Neuronal stem cell (in vitro differentiated cells): ENCODE measurements around the gene SCIMP.

Experiments used
- DNase-seq: peaks from one replicate; pipeline ENCODE4 v3.0.0-alpha.2; 2013; ENCODE audit warnings: low spot score
- H2AFZ ChIP-seq: one replicate; pipeline ENCODE4 v1.6.1; 2013; ENCODE audit warnings: mild to moderate bottlenecking, low read length, inconsistent platforms
- H2AK5ac ChIP-seq: 2 replicates; pipeline ENCODE4 v1.6.1; 2013; ENCODE audit warnings: low read depth, mild to moderate bottlenecking, inconsistent platforms, low read length, moderate library complexity, mixed read lengths
- H2BK120ac ChIP-seq: 2 replicates; pipeline ENCODE4 v1.6.1; 2013; ENCODE audit warnings: low read depth, mild to moderate bottlenecking, inconsistent platforms, low read length, moderate library complexity, mixed read lengths
- H2BK12ac ChIP-seq: one replicate; pipeline ENCODE4 v1.6.1; 2013; ENCODE audit warnings: low read length, inconsistent platforms
- H2BK15ac ChIP-seq: 2 replicates; pipeline ENCODE4 v1.6.1; 2013; ENCODE audit warnings: mild to moderate bottlenecking, low read length, inconsistent platforms, mixed read lengths
- H2BK5ac ChIP-seq: one replicate; pipeline ENCODE4 v1.6.1; 2013; ENCODE audit warnings: inconsistent platforms, mild to moderate bottlenecking, low read length, moderate library complexity
- H3K14ac ChIP-seq: one replicate; pipeline ENCODE4 v1.6.1; 2013; ENCODE audit warnings: low read length, inconsistent platforms
- H3K18ac ChIP-seq: 2 replicates; pipeline ENCODE4 v1.6.1; 2013; ENCODE audit warnings: low read length, inconsistent platforms
- H3K23ac ChIP-seq: 2 replicates; pipeline ENCODE4 v1.6.1; 2013; ENCODE audit warnings: low read depth, mild to moderate bottlenecking, mixed read lengths, low read length, inconsistent platforms; ENCODE audit not compliant: poor library complexity
- H3K27ac ChIP-seq: replicated peaks from 3 replicates; pipeline ENCODE4 v1.5.1; 2013; ENCODE audit warnings: low read length, inconsistent platforms
- H3K27me3 ChIP-seq, 3 experiments: 2 replicates each; pipeline ENCODE4 v1.6.1; 2013; ENCODE audit warnings: low read length in 3 of 3, mild to moderate bottlenecking in 2 of 3, inconsistent platforms in 1 of 3, low read depth in 1 of 3, mixed read lengths in 1 of 3, moderate library complexity in 1 of 3; ENCODE audit not compliant: control insufficient read depth in 3 of 3, insufficient read depth in 3 of 3
- H3K36me3 ChIP-seq, 2 donors: replicated peaks in 1 of 2; 2 replicates each; pipeline ENCODE4 v1.6.1; 2013; ENCODE audit warnings: low read length in 2 of 2; ENCODE audit not compliant: control insufficient read depth in 2 of 2, insufficient read depth in 2 of 2
- H3K4ac ChIP-seq: 2 replicates; pipeline ENCODE4 v1.6.1; 2013; ENCODE audit warnings: inconsistent platforms, mild to moderate bottlenecking, low read length, moderate library complexity
- H3K4me1 ChIP-seq, 2 donors: 1 replicate in 1 of 2; 2 replicates in 1 of 2; pipeline ENCODE4 v1.6.1; 2013; ENCODE audit warnings: low read length in 2 of 2, low read depth in 1 of 2; ENCODE audit not compliant: control insufficient read depth in 2 of 2, insufficient read depth in 1 of 2
- H3K4me2 ChIP-seq: one replicate; pipeline ENCODE4 v1.6.1; 2013; ENCODE audit warnings: mild to moderate bottlenecking, low read length, inconsistent platforms; ENCODE audit not compliant: insufficient read depth, poor library complexity, severe bottlenecking
- H3K4me3 ChIP-seq, 2 donors: 2 replicates each; pipeline ENCODE4 v1.5.1; 2013; ENCODE audit warnings: low read length in 2 of 2, mild to moderate bottlenecking in 2 of 2, inconsistent platforms in 1 of 2, moderate library complexity in 1 of 2
- H3K79me1 ChIP-seq: one replicate; pipeline ENCODE4 v1.6.1; 2013; ENCODE audit warnings: low read depth, mild to moderate bottlenecking, inconsistent platforms, low read length, moderate library complexity
- H3K9ac ChIP-seq: one replicate; pipeline ENCODE4 v1.6.1; 2013; ENCODE audit warnings: mild to moderate bottlenecking, low read depth, low read length, inconsistent platforms; ENCODE audit not compliant: poor library complexity
- H3K9me3 ChIP-seq, 2 donors: replicated peaks in 1 of 2; 2 replicates each; pipeline versions ENCODE3 to v1.6.1; 2013; ENCODE audit warnings: low read length in 2 of 2, mild to moderate bottlenecking in 2 of 2, inconsistent platforms in 1 of 2, low read depth in 1 of 2, mixed read lengths in 1 of 2, moderate library complexity in 1 of 2; ENCODE audit not compliant: control insufficient read depth in 2 of 2, insufficient read depth in 1 of 2
- H4K8ac ChIP-seq: one replicate; pipeline ENCODE4 v1.6.1; 2013; ENCODE audit warnings: low read depth, mild to moderate bottlenecking, inconsistent platforms, low read length, moderate library complexity
- H4K91ac ChIP-seq: one replicate; pipeline ENCODE4 v1.6.1; 2013; ENCODE audit warnings: low read length, low read depth, mild to moderate bottlenecking, inconsistent platforms; ENCODE audit not compliant: poor library complexity
- WGBS, 2 donors: extraction: QIAGEN DNeasy Blood & Tissue Kit; methylation state at CpG; one replicate each; pipeline ENCODE4 v1.1.7; 2013; ENCODE audit warnings: missing lambda C conversion rate in 2 of 2, mixed read lengths in 1 of 2; ENCODE audit not compliant: insufficient read length in 2 of 2, insufficient replicate concordance in 1 of 2; ENCODE audit errors: extremely low coverage in 2 of 2; 5-methylcytosine and 5-hydroxymethylcytosine counted together

The SCIMP gene

GRCh38 chr17:5263441-5263840 is 28.8 kb upstream of the SCIMP start:
- H3K4me3 ChIP-seq, result no peak overlapping the region
- no peak overlapping the region for H2BK12ac ChIP-seq
- H4K91ac ChIP-seq, result no peak overlapping the region
- H3K36me3 ChIP-seq, result no peaks in the 10 kb centered on the region
- H3K79me1 ChIP-seq, result no peaks in the 10 kb centered on the region
- no peak overlapping the region for H3K4ac ChIP-seq
- no peak overlapping the region for H3K18ac ChIP-seq
- H3K9ac ChIP-seq, result no peak overlapping the region
- no peak overlapping the region for H2BK5ac ChIP-seq
- H2AK5ac ChIP-seq, result no peak overlapping the region
- H3K27ac ChIP-seq, result no peak overlapping the region
- no peaks in the 10 kb centered on the region for H3K9me3 ChIP-seq
- no CpG with 5 or more reads among the region's 6 CpGs for WGBS, 2 donors
- H2AFZ ChIP-seq, result no peak overlapping the region
- no peak for DNase-seq
- no peaks in the 10 kb centered on the region for H3K4me1 ChIP-seq
- H2BK120ac ChIP-seq, result no peak overlapping the region
- H3K27me3 ChIP-seq, result no peaks in the 10 kb centered on the region
- no peak overlapping the region for H4K8ac ChIP-seq
- no peak overlapping the region for H3K4me2 ChIP-seq
- H3K14ac ChIP-seq, result no peak overlapping the region
- no peak overlapping the region for H2BK15ac ChIP-seq
- H3K23ac ChIP-seq, result no peak overlapping the region

- H3K18ac ChIP-seq, result no peak overlapping the region
- no CpG with 5 or more reads among the region's 2 CpGs for WGBS, 2 donors
- no peak overlapping the region for H2AK5ac ChIP-seq
- no peak overlapping the region for H3K4me3 ChIP-seq
- H3K4me2 ChIP-seq, result no peak overlapping the region
- H2BK15ac ChIP-seq, result no peak overlapping the region
- H2BK5ac ChIP-seq, result no peak overlapping the region
- H4K8ac ChIP-seq, result no peak overlapping the region
- H3K79me1 ChIP-seq, result no peaks in the 10 kb centered on the region
- no peak overlapping the region for H3K14ac ChIP-seq
- H3K23ac ChIP-seq, result no peak overlapping the region
- H2BK12ac ChIP-seq, result no peak overlapping the region
- no peaks in the 10 kb centered on the region for H3K9me3 ChIP-seq
- no peaks in the 10 kb centered on the region for H3K36me3 ChIP-seq
- H4K91ac ChIP-seq, result no peak overlapping the region
- no peak overlapping the region for H3K9ac ChIP-seq
- no peak for DNase-seq
- no peaks in the 10 kb centered on the region for H3K27me3 ChIP-seq
- no peak overlapping the region for H3K4ac ChIP-seq
- H3K4me1 ChIP-seq, result no peaks in the 10 kb centered on the region
- no peak overlapping the region for H2BK120ac ChIP-seq
- no peak overlapping the region for H3K27ac ChIP-seq
- H2AFZ ChIP-seq, result no peak overlapping the region
These were observed 27.8 kb upstream of the SCIMP start for GRCh38 chr17:5262416-5262991.

- Histone ChIP-seq H2BK120ac (no peak overlapping the region), H3K36me3 (no peaks in the 10 kb centered on the region), H3K18ac (no peak overlapping the region), H3K79me1 (no peaks in the 10 kb centered on the region), H3K4me1 (no peaks in the 10 kb centered on the region), H3K4me3 (no peak overlapping the region), H4K91ac (no peak overlapping the region), H3K14ac (no peak overlapping the region), H2BK12ac (no peak overlapping the region), H3K9me3 (no peaks in the 10 kb centered on the region), H2BK5ac (no peak overlapping the region), H2AFZ (no peak overlapping the region), H4K8ac (no peak overlapping the region), H2AK5ac (no peak overlapping the region), H3K23ac (no peak overlapping the region), H3K4me2 (no peak overlapping the region), H3K27me3 (no peaks in the 10 kb centered on the region), H3K27ac (no peak overlapping the region), H3K4ac (no peak overlapping the region), H3K9ac (no peak overlapping the region), H2BK15ac (no peak overlapping the region)
- no CpG with 5 or more reads among the region's 1 CpG for WGBS, 2 donors
- DNase-seq, result no peak
These were observed 25.9 kb upstream of the SCIMP start for GRCh38 chr17:5260542-5260941.

- H3K27me3 ChIP-seq, result no peaks in the 10 kb centered on the region
- no peak overlapping the region for H2BK120ac ChIP-seq
- H3K36me3 ChIP-seq, result no peaks in the 10 kb centered on the region
- no peak overlapping the region for H2BK5ac ChIP-seq
- H3K9me3 ChIP-seq, result no peaks in the 10 kb centered on the region
- H4K8ac ChIP-seq, result no peak overlapping the region
- no peak overlapping the region for H3K27ac ChIP-seq
- no peaks in the 10 kb centered on the region for H3K4me1 ChIP-seq
- no peak overlapping the region for H3K4ac ChIP-seq
- H2AK5ac ChIP-seq, result no peak overlapping the region
- no peak for DNase-seq
- H2BK12ac ChIP-seq, result no peak overlapping the region
- H2AFZ ChIP-seq, result no peak overlapping the region
- H4K91ac ChIP-seq, result no peak overlapping the region
- no peak overlapping the region for H3K4me2 ChIP-seq
- no peak overlapping the region for H3K14ac ChIP-seq
- no CpG with 5 or more reads among the region's 5 CpGs for WGBS, 2 donors
- no peak overlapping the region for H3K18ac ChIP-seq
- H3K9ac ChIP-seq, result no peak overlapping the region
- no peaks in the 10 kb centered on the region for H3K79me1 ChIP-seq
- H3K4me3 ChIP-seq, result no peak overlapping the region
- H2BK15ac ChIP-seq, result no peak overlapping the region
- no peak overlapping the region for H3K23ac ChIP-seq
These were observed 22.5 kb upstream of the SCIMP start for GRCh38 chr17:5257124-5257523.
